Body of pancreas (tissue), 4 donors: Measurements from ENCODE around the gene TPBG. TPM values are rescaled to one million over a fixed set of nuclear protein-coding genes. Genes with fewer than 3 reads are reported as not detected.

Experiments
- ATAC-seq: fragments of 150-250 bp; one replicate; pipeline ENCODE4 v1.9.1; 2016
- DNase-seq, 4 donors: peaks; one replicate each; pipeline ENCODE4 v3.0.0-alpha.2; 2019
- H3K27ac ChIP-seq, 4 donors: fragments of 200-600 bp; sonication (generic); 1 replicate in 3 of 4; 2 replicates in 1 of 4; pipeline versions ENCODE4 v1.5.1 to v1.6.1; 2016 to 2019; ENCODE audit warnings: mild to moderate bottlenecking in 1 of 4, mixed read lengths in 1 of 4, moderate library complexity in 1 of 4
- H3K27me3 ChIP-seq, 2 donors: fragments of 200-600 bp; sonication (generic); one replicate each; pipeline ENCODE4 v1.6.0; 2016; ENCODE audit warnings: mild to moderate bottlenecking in 1 of 2
- H3K36me3 ChIP-seq, 2 donors: fragments of 200-600 bp; sonication (generic); replicated peaks in 1 of 2; 2 replicates each; pipeline ENCODE4 v1.5.1; 2016; ENCODE audit warnings: low read depth in 2 of 2; ENCODE audit not compliant: insufficient read depth in 1 of 2
- H3K4me1 ChIP-seq: fragments of 200-600 bp; sonication (generic); one replicate; pipeline ENCODE4 v1.6.0; 2016
- H3K4me3 ChIP-seq, 2 donors: fragments of 200-600 bp; sonication (generic); 1 replicate in 1 of 2; 2 replicates in 1 of 2; pipeline ENCODE4 v1.5.1; 2016 to 2019
- H3K9me3 ChIP-seq, 3 donors: fragments of 200-600 bp; sonication (generic); 1 replicate in 2 of 3; 2 replicates in 1 of 3; pipeline ENCODE4 v1.5.1; 2016
- POLR2A ChIP-seq, 3 donors: fragments of 450-650 bp; IDR thresholded peaks; one replicate each; pipeline ENCODE4 v1.6.1; 2016; ENCODE audit warnings: antibody characterized with exemption in 3 of 3, mild to moderate bottlenecking in 2 of 3
- whole genome bisulfite sequencing, 2 donors: methylation state at CpG; one replicate each; pipeline ENCODE4 v1.1.5; 2017; 5-methylcytosine and 5-hydroxymethylcytosine counted together
- intact Hi-C: fragments of 100-400 bp; cut with DNase I; formaldehyde crosslinking; loops from one replicate; pipeline ENCODE4 v1.15.1; 2023
- total RNA-seq, 2 donors: library from RNA; depleted of rRNA; stranded (reverse); fragments of >200 nt; gene quantifications; one replicate each; pipeline ENCODE4 v1.1.0, GENCODE V29; 2016
- TF ChIP-seq, protein P1 (sequence below), 7 experiments: fragments of 450-650 bp in 4 of 7; fragments of 200-600 bp in 3 of 7; sonication (generic) in 3 of 7; IDR thresholded peaks; one replicate each; pipeline ENCODE4 v1.5.1; 2016 to 2019; ENCODE audit warnings: antibody characterized with exemption in 7 of 7

Gene TPBG, protein sequence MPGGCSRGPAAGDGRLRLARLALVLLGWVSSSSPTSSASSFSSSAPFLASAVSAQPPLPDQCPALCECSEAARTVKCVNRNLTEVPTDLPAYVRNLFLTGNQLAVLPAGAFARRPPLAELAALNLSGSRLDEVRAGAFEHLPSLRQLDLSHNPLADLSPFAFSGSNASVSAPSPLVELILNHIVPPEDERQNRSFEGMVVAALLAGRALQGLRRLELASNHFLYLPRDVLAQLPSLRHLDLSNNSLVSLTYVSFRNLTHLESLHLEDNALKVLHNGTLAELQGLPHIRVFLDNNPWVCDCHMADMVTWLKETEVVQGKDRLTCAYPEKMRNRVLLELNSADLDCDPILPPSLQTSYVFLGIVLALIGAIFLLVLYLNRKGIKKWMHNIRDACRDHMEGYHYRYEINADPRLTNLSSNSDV
- total RNA-seq, result 10 to 100 TPM; 10.4 to 10.9 TPM

DNA sequence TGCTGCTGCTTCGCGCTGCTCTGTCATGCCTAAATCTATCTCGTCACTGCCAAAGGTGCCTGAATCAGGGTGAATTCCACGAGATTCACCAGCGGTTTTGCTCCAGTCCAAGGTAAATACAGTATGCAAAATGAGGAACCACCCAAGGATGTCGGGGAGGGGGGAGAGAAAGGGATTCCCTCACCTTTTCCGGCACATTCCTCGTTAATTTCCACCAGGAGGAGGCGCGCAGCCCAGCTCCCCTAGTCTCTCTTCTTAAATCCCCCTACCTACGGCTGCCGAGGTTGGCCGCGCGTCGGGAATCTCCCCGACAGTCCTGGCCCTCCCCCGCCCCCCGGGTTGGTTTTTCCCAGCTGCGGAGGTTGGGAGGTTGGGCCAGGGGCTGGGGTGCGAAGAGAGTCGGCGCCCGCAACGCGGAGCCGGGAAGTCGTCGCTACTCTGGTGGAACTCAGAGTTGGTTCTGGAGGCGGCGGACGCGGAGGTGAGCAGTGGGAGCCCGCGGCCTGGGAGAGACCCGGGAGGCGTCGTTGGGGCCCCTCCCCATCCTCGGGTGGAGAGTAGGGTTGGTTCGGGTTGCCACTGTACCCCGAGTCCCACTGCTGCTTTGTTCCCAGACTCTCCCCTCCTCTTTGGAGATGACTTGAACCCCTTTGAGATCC lies at the start of gene TPBG:
TPBG (plus strand) TSS at position 390 of the 659 bp plus-strand sequence. CDS start 1,145 bp downstream, outside the sequence.
- H3K4me3 ChIP-seq, result peak within 1 kb of the TSS; percentile 46 to 82
- no peaks in the 10 kb centered on the region for H3K9me3 ChIP-seq
- H3K36me3 ChIP-seq, result no peaks in the 10 kb centered on the region
- intact Hi-C loops, result no loop called here
- ATAC-seq (peak; percentile 74), DNase-seq (peak; percentile 43 to 58 (median 53))
- H3K4me1 ChIP-seq, result peaks cover 17% of the 10 kb centered on the region
- WGBS, 2 donors, result 0% methylated on average over 19 to 41 of the region's 41 CpGs
- TF ChIP-seq, protein P1, sequence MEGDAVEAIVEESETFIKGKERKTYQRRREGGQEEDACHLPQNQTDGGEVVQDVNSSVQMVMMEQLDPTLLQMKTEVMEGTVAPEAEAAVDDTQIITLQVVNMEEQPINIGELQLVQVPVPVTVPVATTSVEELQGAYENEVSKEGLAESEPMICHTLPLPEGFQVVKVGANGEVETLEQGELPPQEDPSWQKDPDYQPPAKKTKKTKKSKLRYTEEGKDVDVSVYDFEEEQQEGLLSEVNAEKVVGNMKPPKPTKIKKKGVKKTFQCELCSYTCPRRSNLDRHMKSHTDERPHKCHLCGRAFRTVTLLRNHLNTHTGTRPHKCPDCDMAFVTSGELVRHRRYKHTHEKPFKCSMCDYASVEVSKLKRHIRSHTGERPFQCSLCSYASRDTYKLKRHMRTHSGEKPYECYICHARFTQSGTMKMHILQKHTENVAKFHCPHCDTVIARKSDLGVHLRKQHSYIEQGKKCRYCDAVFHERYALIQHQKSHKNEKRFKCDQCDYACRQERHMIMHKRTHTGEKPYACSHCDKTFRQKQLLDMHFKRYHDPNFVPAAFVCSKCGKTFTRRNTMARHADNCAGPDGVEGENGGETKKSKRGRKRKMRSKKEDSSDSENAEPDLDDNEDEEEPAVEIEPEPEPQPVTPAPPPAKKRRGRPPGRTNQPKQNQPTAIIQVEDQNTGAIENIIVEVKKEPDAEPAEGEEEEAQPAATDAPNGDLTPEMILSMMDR (IDR thresholded peaks at IDR 0.05), result peak in 4 of 7 experiments; percentile 14 to 36 (median 26)
- peak; percentile 25 to 67 (median 65) for TF ChIP-seq POLR2A (IDR thresholded peaks at IDR 0.05)
- H3K27me3 ChIP-seq, result no peaks in the 10 kb centered on the region
- peak within 1 kb of the TSS in 3 of 4 donors; percentile 57 to 86 (median 64) for H3K27ac ChIP-seq

DNA sequence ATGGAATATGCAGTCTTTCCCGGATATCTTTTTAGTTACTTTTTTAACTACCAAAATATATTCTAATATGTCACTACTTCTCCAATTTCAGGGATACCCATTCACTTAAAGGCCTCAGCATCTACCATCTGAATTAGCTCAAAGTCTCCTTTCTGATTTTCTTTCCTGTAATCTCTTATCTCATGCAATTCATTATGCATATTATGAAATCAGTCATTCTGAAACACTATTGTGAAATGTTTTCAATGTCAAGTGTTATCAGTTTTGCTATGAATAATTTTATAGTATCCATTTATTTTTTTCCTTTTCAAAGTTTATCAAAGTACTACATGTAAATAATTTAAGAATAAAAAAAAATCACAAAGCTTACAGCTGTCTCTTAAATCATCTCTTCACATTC lies 41.2 kb upstream of the TPBG start:
- no peak for ATAC-seq
- H3K27ac ChIP-seq, result no peak overlapping the region
- H3K4me1 ChIP-seq, result no peaks in the 10 kb centered on the region
- H3K4me3 ChIP-seq, result no peak overlapping the region
- H3K9me3 ChIP-seq, result no peaks in the 10 kb centered on the region
- no peaks in the 10 kb centered on the region for H3K36me3 ChIP-seq
- WGBS, 2 donors, result 83 to 88% methylated on average over 1 of the region's 1 CpG
- no peaks in the 10 kb centered on the region for H3K27me3 ChIP-seq
- intact Hi-C loops, result no loop called here
- no peak for DNase-seq
- TF ChIP-seq, protein P1 (IDR thresholded peaks at IDR 0.05), result no peak

DNA sequence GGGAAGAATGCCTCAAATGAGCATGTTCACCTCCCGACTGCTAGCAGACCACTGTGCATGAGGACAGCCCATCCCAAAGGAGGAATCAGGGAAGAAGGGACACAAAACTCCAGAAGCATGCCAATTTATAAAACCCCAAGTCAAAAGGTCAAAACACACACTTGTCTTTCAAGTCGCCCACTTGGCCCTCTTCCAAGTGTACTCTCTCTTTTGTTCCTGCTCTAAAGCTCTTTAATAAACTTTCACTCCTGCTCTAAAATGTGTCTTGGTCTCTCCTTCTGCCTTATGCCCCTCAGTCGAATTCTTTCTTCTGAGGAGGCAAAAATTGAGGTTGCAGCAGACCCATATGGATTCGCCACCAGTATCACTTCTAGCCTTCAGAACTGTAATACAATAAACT lies 33.9 kb upstream of the TPBG start:
- intact Hi-C loops, result no loop called here
- ATAC-seq (no peak), DNase-seq (no peak)
- H3K27ac ChIP-seq, result no peak overlapping the region
- no peaks in the 10 kb centered on the region for H3K36me3 ChIP-seq
- no peak for TF ChIP-seq POLR2A (IDR thresholded peaks at IDR 0.05)
- TF ChIP-seq, protein P1 (IDR thresholded peaks at IDR 0.05), result no peak
- H3K27me3 ChIP-seq, result no peaks in the 10 kb centered on the region
- no peak overlapping the region for H3K4me3 ChIP-seq
- WGBS, 2 donors, result 64 to 66% methylated on average over 4 of the region's 4 CpGs
- H3K9me3 ChIP-seq, result no peaks in the 10 kb centered on the region
- no peaks in the 10 kb centered on the region for H3K4me1 ChIP-seq

DNA sequence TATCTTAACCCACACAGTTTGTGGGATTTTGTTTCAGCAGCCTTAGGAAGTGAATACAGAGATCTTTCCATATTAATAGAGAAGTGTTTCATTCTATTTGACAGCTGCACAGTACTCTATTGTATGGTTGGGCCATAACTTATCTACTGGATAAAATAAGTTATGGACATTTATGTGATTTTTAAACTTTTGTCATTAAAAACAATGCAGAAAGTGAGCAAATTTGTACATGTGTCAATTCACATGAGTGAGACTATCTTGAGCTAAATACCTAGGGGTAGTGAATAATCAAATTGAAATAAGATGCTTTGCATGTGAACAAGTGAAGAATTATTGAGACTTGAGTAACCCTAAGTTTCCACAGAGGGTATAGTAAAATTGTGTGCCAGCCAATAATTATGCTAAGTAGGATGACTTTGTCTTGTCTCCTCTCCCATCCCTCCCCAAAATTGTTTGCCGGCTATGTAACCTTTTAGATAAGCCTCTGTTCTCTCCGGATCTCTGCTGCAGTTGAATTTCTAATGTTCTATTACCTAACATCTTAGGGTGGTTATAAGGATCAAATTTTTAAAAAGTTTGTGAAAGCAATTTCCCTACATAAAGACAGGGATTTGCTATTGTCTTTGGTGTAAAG lies 33.3 kb upstream of the TPBG start:
- Histone ChIP-seq H3K36me3 (no peaks in the 10 kb centered on the region), H3K4me3 (no peak overlapping the region), H3K4me1 (no peaks in the 10 kb centered on the region), H3K27ac (no peak overlapping the region), H3K27me3 (no peaks in the 10 kb centered on the region), H3K9me3 (no peaks in the 10 kb centered on the region)
- TF ChIP-seq POLR2A (IDR thresholded peaks at IDR 0.05), result no peak
- TF ChIP-seq, protein P1 (IDR thresholded peaks at IDR 0.05), result no peak
- ATAC-seq (no peak), DNase-seq (no peak)
- intact Hi-C loops, result no loop called here
- WGBS, 2 donors, result 59 to 79% methylated on average over 2 of the region's 2 CpGs
